GM23338 (cell line): ENCODE data around the gene CENPE. TPM values are rescaled to one million over a fixed set of nuclear protein-coding genes. Genes with fewer than 3 reads are reported as not detected.

Experiments used
- ATAC-seq: fragments of 200-7000 bp; cut with Tn5 transposase; 3 replicates; pipeline ENCODE4 v1.9.1; 2020
- DNase-seq: peaks from one replicate; pipeline ENCODE4 v3.0.0-alpha.2; 2015; ENCODE audit warnings: low spot score
- H2AFZ ChIP-seq: fragments of 200-600 bp; sonication (generic); 2 replicates; pipeline ENCODE4 v1.8.0; 2016; ENCODE audit warnings: antibody characterized with exemption, mild to moderate bottlenecking, moderate library complexity
- H3F3A ChIP-seq: fragments of 200-600 bp; sonication (generic); replicated peaks from 2 replicates; pipeline ENCODE4 v1.8.0; 2017; ENCODE audit warnings: antibody characterized with exemption, mixed run types, low read depth
- H3K27ac ChIP-seq: fragments of 200-600 bp; sonication (generic); 2 replicates; pipeline ENCODE4 v1.6.1; 2016; ENCODE audit warnings: low read depth
- H3K27me3 ChIP-seq: fragments of 200-600 bp; sonication (generic); 2 replicates; pipeline ENCODE4 v1.8.0; 2016; ENCODE audit warnings: mild to moderate bottlenecking, mixed run types, moderate library complexity; ENCODE audit not compliant: insufficient read depth
- H3K36me3 ChIP-seq: fragments of 200-600 bp; sonication (generic); 2 replicates; pipeline ENCODE4 v1.8.0; 2016; ENCODE audit warnings: mild to moderate bottlenecking; ENCODE audit not compliant: insufficient read depth
- H3K4me1 ChIP-seq: fragments of 200-600 bp; sonication (generic); 2 replicates; pipeline ENCODE4 v1.8.0; 2016; ENCODE audit warnings: mild to moderate bottlenecking, moderate library complexity; ENCODE audit not compliant: insufficient read depth
- H3K4me2 ChIP-seq: fragments of 200-600 bp; sonication (generic); 2 replicates; pipeline ENCODE4 v1.7.1; 2017; ENCODE audit warnings: mixed run types
- H3K4me3 ChIP-seq: fragments of 200-600 bp; sonication (generic); 2 replicates; pipeline ENCODE4 v1.6.1; 2016; ENCODE audit warnings: mixed run types
- H3K79me2 ChIP-seq: fragments of 200-600 bp; sonication (generic); replicated peaks from 2 replicates; pipeline ENCODE4 v1.8.0; 2017; ENCODE audit warnings: mild to moderate bottlenecking; ENCODE audit not compliant: insufficient read depth
- H3K9me2 ChIP-seq: fragments of 200-600 bp; sonication (generic); 2 replicates; pipeline ENCODE4 v1.8.0; 2017; ENCODE audit not compliant: insufficient read depth
- H4K20me1 ChIP-seq: fragments of 200-600 bp; sonication (generic); replicated peaks from 2 replicates; pipeline ENCODE4 v1.8.0; 2017; ENCODE audit warnings: mild to moderate bottlenecking; ENCODE audit not compliant: insufficient read depth
- H3K27ac Mint-ChIP-seq: 2 replicates; pipeline ENCODE4 v1.8.0; 2020; ENCODE audit warnings: inconsistent platforms, mild to moderate bottlenecking, moderate library complexity, mixed read lengths
- H3K27me3 Mint-ChIP-seq: 3 replicates; pipeline ENCODE4 v1.8.0; 2022; ENCODE audit warnings: low read depth, mild to moderate bottlenecking, moderate library complexity, mixed read lengths, inconsistent platforms; ENCODE audit not compliant: insufficient read depth, poor library complexity
- H3K36me3 Mint-ChIP-seq: 3 replicates; pipeline ENCODE4 v1.8.0; 2021; ENCODE audit warnings: low read depth, mild to moderate bottlenecking, inconsistent platforms, moderate library complexity, mixed read lengths
- H3K4me1 Mint-ChIP-seq: 3 replicates; pipeline ENCODE4 v1.8.0; 2020; ENCODE audit warnings: mild to moderate bottlenecking, inconsistent platforms, mixed read lengths
- H3K4me3 Mint-ChIP-seq: 3 replicates; pipeline ENCODE4 v1.8.0; 2021; ENCODE audit warnings: moderate library complexity, mild to moderate bottlenecking, inconsistent platforms, mixed read lengths
- H3K9me3 Mint-ChIP-seq: 3 replicates; pipeline ENCODE4 v1.8.0; 2020; ENCODE audit warnings: moderate library complexity, mild to moderate bottlenecking, inconsistent platforms, mixed read lengths
- CREB1 ChIP-seq: fragments of 250-450 bp; sonication (Bioruptor Pico); IDR thresholded peaks from 2 replicates; pipeline ENCODE4 v1.5.0; 2020; ENCODE audit warnings: low read depth, mild to moderate bottlenecking, moderate library complexity
- ETS1 ChIP-seq: IDR thresholded peaks from 2 replicates; pipeline ENCODE4 v1.6.1; 2016; ENCODE audit warnings: antibody characterized with exemption
- EZH2 ChIP-seq: fragments of 200-600 bp; sonication (generic); IDR thresholded peaks from one replicate; pipeline ENCODE4 v1.8.0; 2017; ENCODE audit warnings: antibody characterized with exemption, mild to moderate bottlenecking, low read depth; ENCODE audit not compliant: unreplicated experiment
- EZH2phosphoT487 ChIP-seq: fragments of 200-600 bp; sonication (generic); IDR thresholded peaks from one replicate; pipeline ENCODE4 v1.8.1; 2018; ENCODE audit warnings: antibody characterized with exemption; ENCODE audit not compliant: unreplicated experiment
- JUNB ChIP-seq: IDR thresholded peaks from one replicate; pipeline ENCODE4 v1.6.1; 2016; ENCODE audit warnings: antibody characterized with exemption; ENCODE audit not compliant: unreplicated experiment
- NANOG ChIP-seq: IDR thresholded peaks from 2 replicates; pipeline ENCODE4 v1.6.1; 2016; ENCODE audit warnings: antibody characterized with exemption, borderline replicate concordance
- POLR2AphosphoS5 ChIP-seq: IDR thresholded peaks from 2 replicates; pipeline ENCODE4 v1.6.1; 2016; ENCODE audit warnings: antibody characterized with exemption, low read depth
- REST ChIP-seq: IDR thresholded peaks from one replicate; pipeline ENCODE4 v1.6.1; 2018; ENCODE audit warnings: antibody characterized with exemption; ENCODE audit not compliant: unreplicated experiment
- STAT1 ChIP-seq: IDR thresholded peaks from one replicate; pipeline ENCODE4 v1.6.1; 2016; ENCODE audit warnings: antibody characterized with exemption; ENCODE audit not compliant: unreplicated experiment
- ZNF114 ChIP-seq: fragments of 250-450 bp; sonication (Bioruptor Pico); IDR thresholded peaks from 2 replicates; pipeline ENCODE4 v1.5.0; 2020; ENCODE audit warnings: mild to moderate bottlenecking, moderate library complexity
- ZNF331 ChIP-seq: fragments of 250-450 bp; sonication (Bioruptor Pico); IDR thresholded peaks from 2 replicates; pipeline ENCODE4 v1.5.0; 2020; ENCODE audit warnings: low read depth, mild to moderate bottlenecking, moderate library complexity
- ZNF462 ChIP-seq: fragments of 250-450 bp; sonication (Bioruptor Pico); IDR thresholded peaks from 2 replicates; pipeline ENCODE4 v1.5.0; 2020; ENCODE audit warnings: mild to moderate bottlenecking, moderate library complexity
- polyA plus RNA-seq: library from polyadenylated mRNA; unstranded; fragments of >200 nt; fragmentation: Nextera tagmentation; extraction: Ambion mirVana; gene quantifications from 2 replicates; pipeline ENCODE4 v1.2.1, GENCODE V29; 2016
- total RNA-seq: library from RNA; depleted of rRNA; stranded (reverse); fragments of >200 nt; shearing (Covaris generic); gene quantifications from 2 replicates; pipeline ENCODE4 v1.2.3, GENCODE V29; 2014
- TF ChIP-seq, protein P1 (sequence below), 2 experiments: fragments of 200-600 bp in 1 of 2; sonication (generic) in 1 of 2; conservative IDR thresholded peaks; 2 replicates each; pipeline versions ENCODE4 v1.5.1 to v1.6.1; 2016 to 2017; ENCODE audit warnings: antibody characterized with exemption in 2 of 2, low read depth in 2 of 2, mild to moderate bottlenecking in 2 of 2, moderate library complexity in 1 of 2

The CENPE gene
- total and polyA plus RNA-seq, 2 experiments from 2014 or later: 42.2 to 46.7 TPM

GRCh38 chr4:103193457-103193856, 4.7 kb downstream of the CENPE start:
- no peak overlapping the region for H2AFZ ChIP-seq
- H3K36me3 Mint-ChIP-seq: peaks cover 79% of the 10 kb centered on the region
- H3K27me3 ChIP-seq: no peaks in the 10 kb centered on the region
- H3K27ac ChIP-seq: no peak overlapping the region
- peaks cover 30% of the 10 kb centered on the region for H3K79me2 ChIP-seq
- TF ChIP-seq EZH2phosphoT487: no peak
- no peak for TF ChIP-seq EZH2
- TF ChIP-seq STAT1: no peak
- no peak for TF ChIP-seq ZNF331 (CRISPR knock-in tag)
- no peak for TF ChIP-seq ETS1
- no peak for TF ChIP-seq ZNF114
- TF ChIP-seq ZNF462 (CRISPR knock-in tag): no peak
- TF ChIP-seq NANOG: no peak
- no peak for TF ChIP-seq CREB1 (CRISPR knock-in tag)
- TF ChIP-seq POLR2AphosphoS5: no peak
- TF ChIP-seq REST: no peak
- TF ChIP-seq, protein P1, sequence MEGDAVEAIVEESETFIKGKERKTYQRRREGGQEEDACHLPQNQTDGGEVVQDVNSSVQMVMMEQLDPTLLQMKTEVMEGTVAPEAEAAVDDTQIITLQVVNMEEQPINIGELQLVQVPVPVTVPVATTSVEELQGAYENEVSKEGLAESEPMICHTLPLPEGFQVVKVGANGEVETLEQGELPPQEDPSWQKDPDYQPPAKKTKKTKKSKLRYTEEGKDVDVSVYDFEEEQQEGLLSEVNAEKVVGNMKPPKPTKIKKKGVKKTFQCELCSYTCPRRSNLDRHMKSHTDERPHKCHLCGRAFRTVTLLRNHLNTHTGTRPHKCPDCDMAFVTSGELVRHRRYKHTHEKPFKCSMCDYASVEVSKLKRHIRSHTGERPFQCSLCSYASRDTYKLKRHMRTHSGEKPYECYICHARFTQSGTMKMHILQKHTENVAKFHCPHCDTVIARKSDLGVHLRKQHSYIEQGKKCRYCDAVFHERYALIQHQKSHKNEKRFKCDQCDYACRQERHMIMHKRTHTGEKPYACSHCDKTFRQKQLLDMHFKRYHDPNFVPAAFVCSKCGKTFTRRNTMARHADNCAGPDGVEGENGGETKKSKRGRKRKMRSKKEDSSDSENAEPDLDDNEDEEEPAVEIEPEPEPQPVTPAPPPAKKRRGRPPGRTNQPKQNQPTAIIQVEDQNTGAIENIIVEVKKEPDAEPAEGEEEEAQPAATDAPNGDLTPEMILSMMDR (conservative IDR thresholded peaks at IDR 0.05; ENCODE audit: low read depth in 2 of 2): no peak
- TF ChIP-seq JUNB: no peak
- H3K4me1 ChIP-seq: peaks cover 11% of the 10 kb centered on the region; the same call in 1 of the 2 replicates
- H3K9me2 ChIP-seq: no peaks in the 10 kb centered on the region
- peaks cover 34% of the 10 kb centered on the region for H3K36me3 ChIP-seq
- no peaks in the 10 kb centered on the region for H3F3A ChIP-seq
- H4K20me1 ChIP-seq: no peaks in the 10 kb centered on the region
- no peak overlapping the region for H3K4me2 ChIP-seq
- H3K4me3 ChIP-seq: no peak overlapping the region
- peaks cover 8% of the 10 kb centered on the region for H3K4me1 Mint-ChIP-seq
- H3K9me3 Mint-ChIP-seq: no peaks in the 10 kb centered on the region; the same call in 2 of the 3 replicates
- H3K27ac Mint-ChIP-seq: no peak overlapping the region
- ATAC-seq (no peak), DNase-seq (no peak)
- no peak overlapping the region for H3K4me3 Mint-ChIP-seq
- H3K27me3 Mint-ChIP-seq: peaks cover 3% of the 10 kb centered on the region
